Stimulated activated CD4-positive, alpha-beta T cell treated with anti-CD3 and anti-CD28 coated beads, TNF-alpha, amount 100 ng/mL, for 48 hours (primary cell): ENCODE data around the gene COPS6.

Experiments
- DNase-seq, 3 donors: peaks; one replicate each; pipeline ENCODE4 v3.0.0-alpha.2; 2020; ENCODE audit warnings: low read depth in 3 of 3

COPS6 gene

GRCh38 chr7:100102950-100103840 is 14.4 kb downstream of the COPS6 start:
- DNase-seq = no peak

- no peak for DNase-seq
Observed at GRCh38 chr7:100105534-100105933, 16.8 kb downstream of the COPS6 start.

- DNase-seq = no peak
Observed at GRCh38 chr7:100106633-100107032, 17.9 kb downstream of the COPS6 start.

- DNase-seq = no peak
Observed at GRCh38 chr7:100107125-100107737, 18.5 kb downstream of the COPS6 start.

- no peak for DNase-seq
Observed at GRCh38 chr7:100107890-100108289, 19.1 kb downstream of the COPS6 start.

GRCh38 chr7:100109521-100110163 is 20.9 kb downstream of the COPS6 start:
- DNase-seq = no peak

- DNase-seq = no peak
Observed at GRCh38 chr7:100111156-100111555, 22.4 kb downstream of the COPS6 start.

GRCh38 chr7:100111914-100112313 is 23.1 kb downstream of the COPS6 start:
- no peak for DNase-seq

GRCh38 chr7:100115026-100115425 is 26.3 kb downstream of the COPS6 start:
- no peak for DNase-seq

GRCh38 chr7:100118388-100119071 is 29.8 kb downstream of the COPS6 start:
- no peak for DNase-seq

GRCh38 chr7:100119072-100119969 is 30.6 kb downstream of the COPS6 start, which contains the start of the genes CNPY4 and TAF6:
TSS of gene CNPY4 (plus strand) at chr7:100119634. CDS start at chr7:100119745, 111 bp downstream.
TSS of gene TAF6 (minus strand) at chr7:100119358. CDS start at chr7:100114209, 5,149 bp downstream.
- peak; percentile 89 to 91 (median 90) for DNase-seq

- DNase-seq = peak in 2 of 3 donors; percentile 56 to 60
Observed at GRCh38 chr7:100119970-100120732, 31.4 kb downstream of the COPS6 start.

- DNase-seq = no peak
Observed at GRCh38 chr7:100120733-100121036, 31.9 kb downstream of the COPS6 start.

- DNase-seq = no peak
Observed at GRCh38 chr7:100122067-100122466, 33.3 kb downstream of the COPS6 start.

GRCh38 chr7:100122568-100122967 is 33.8 kb downstream of the COPS6 start:
- DNase-seq = no peak

GRCh38 chr7:100124301-100125230 is 35.8 kb downstream of the COPS6 start:
- DNase-seq = no peak

GRCh38 chr7:100126239-100126930 is 37.6 kb downstream of the COPS6 start:
- DNase-seq = no peak
